HFF-Myc (cell line): ENCODE data around the gene GLYATL1B.
"Not testable (repeated sequence)": the region's sequence is repeated elsewhere in the genome, so short reads cannot be mapped to it uniquely, and the experiment has no call there.

Source experiments
- DNase-seq: peaks from one replicate; pipeline ENCODE4 v3.0.0-alpha.2; 2011; ENCODE audit warnings: low read depth; ENCODE audit errors: extremely low read depth
- H3K4me3 ChIP-seq: replicated peaks from 2 replicates; pipeline ENCODE4 v1.5.1; 2011; ENCODE audit warnings: low read depth, mild to moderate bottlenecking, control low read depth, low read length
- TF ChIP-seq, protein P1 (sequence below): IDR thresholded peaks from 2 replicates; pipeline ENCODE4 v1.5.1; 2012; ENCODE audit warnings: mild to moderate bottlenecking, low read depth, low read length, control low read depth; ENCODE audit errors: missing control alignments

The GLYATL1B gene

GRCh38 chr11:59112494-59112893, 26.4 kb downstream of the GLYATL1B start:
- no peak for DNase-seq
- H3K4me3 ChIP-seq: no peak overlapping the region
- TF ChIP-seq, protein P1, sequence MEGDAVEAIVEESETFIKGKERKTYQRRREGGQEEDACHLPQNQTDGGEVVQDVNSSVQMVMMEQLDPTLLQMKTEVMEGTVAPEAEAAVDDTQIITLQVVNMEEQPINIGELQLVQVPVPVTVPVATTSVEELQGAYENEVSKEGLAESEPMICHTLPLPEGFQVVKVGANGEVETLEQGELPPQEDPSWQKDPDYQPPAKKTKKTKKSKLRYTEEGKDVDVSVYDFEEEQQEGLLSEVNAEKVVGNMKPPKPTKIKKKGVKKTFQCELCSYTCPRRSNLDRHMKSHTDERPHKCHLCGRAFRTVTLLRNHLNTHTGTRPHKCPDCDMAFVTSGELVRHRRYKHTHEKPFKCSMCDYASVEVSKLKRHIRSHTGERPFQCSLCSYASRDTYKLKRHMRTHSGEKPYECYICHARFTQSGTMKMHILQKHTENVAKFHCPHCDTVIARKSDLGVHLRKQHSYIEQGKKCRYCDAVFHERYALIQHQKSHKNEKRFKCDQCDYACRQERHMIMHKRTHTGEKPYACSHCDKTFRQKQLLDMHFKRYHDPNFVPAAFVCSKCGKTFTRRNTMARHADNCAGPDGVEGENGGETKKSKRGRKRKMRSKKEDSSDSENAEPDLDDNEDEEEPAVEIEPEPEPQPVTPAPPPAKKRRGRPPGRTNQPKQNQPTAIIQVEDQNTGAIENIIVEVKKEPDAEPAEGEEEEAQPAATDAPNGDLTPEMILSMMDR: no peak

- DNase-seq: no peak
- TF ChIP-seq, protein P1: no peak
- H3K4me3 ChIP-seq: no peak overlapping the region
These were observed 28.2 kb downstream of the GLYATL1B start for GRCh38 chr11:59114344-59114743.

- TF ChIP-seq, protein P1: no peak
- no peak for DNase-seq
- no peak overlapping the region for H3K4me3 ChIP-seq
These were observed 29.4 kb downstream of the GLYATL1B start for GRCh38 chr11:59115553-59115952.

GRCh38 chr11:59117774-59118173, 31.7 kb downstream of the GLYATL1B start:
- no peak for DNase-seq
- TF ChIP-seq, protein P1: no peak
- H3K4me3 ChIP-seq: no peak overlapping the region

DNA sequence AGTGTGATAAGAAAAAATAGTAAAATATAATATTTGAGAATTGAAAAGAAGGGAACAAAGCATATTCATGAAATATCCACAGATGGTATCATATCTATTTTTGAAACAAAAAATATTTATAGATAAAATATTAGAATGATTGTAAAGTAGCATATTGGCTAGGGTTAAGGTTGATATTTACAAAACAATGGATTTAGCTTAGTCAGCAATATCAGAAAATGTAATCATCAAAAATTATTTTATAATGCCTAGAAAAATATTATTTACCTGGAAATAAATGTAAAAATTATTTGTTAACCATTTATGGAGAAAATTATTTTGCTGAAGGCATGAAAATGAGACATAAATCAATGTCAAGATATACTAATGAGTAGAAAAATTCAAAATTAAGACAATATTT, 33.7 kb downstream of the GLYATL1B start:
- TF ChIP-seq, protein P1: no peak
- no peak for DNase-seq
- H3K4me3 ChIP-seq: no peak overlapping the region

GRCh38 chr11:59135648-59136461, 49.7 kb downstream of the GLYATL1B start:
- DNase-seq: peak; percentile 35
- TF ChIP-seq, protein P1: peak; percentile 100
- H3K4me3 ChIP-seq: no peak overlapping the region

DNA sequence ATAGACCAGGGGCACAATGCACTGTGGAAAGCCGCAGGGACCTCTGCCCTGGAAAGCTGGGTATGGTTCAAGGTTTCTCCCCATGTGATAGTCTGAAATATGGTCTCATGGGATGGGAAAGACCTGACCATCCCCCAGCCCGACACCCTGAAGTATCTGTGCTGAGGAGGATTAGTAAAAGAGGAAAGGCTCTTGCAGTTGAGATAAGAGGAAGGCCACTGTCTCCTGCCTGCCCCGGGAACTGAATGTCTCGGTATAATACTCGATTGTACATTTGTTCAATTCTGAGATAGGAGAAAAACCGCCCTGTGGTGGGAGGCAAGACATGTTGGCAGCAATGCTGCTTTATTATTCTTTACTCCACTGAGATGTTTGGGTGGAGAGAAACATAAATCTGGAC, 50.4 kb downstream of the GLYATL1B start:
- not testable (repeated sequence) for DNase-seq, H3K4me3 ChIP-seq
